Small intestine (tissue), 7 donors: ENCODE measurements around the gene ANG. TPM values are rescaled to one million over a fixed set of nuclear protein-coding genes. Genes with fewer than 3 reads are reported as not detected.

ENCODE experiments used
- DNase-seq, 2 donors: peaks; one replicate each; pipeline versions ENCODE4 v3.0.0 to v3.0.0-alpha.2; 2013
- FAIRE-seq: peaks from 2 replicates; lab custom pipeline; 2012; peaks lifted over from hg19 to GRCh38; lab: Jason Lieb, UNC
- H3K27ac ChIP-seq, 3 donors: one replicate each; pipeline ENCODE4 v1.5.1; 2013; ENCODE audit warnings: low read length in 2 of 3, mild to moderate bottlenecking in 2 of 3, control low read depth in 1 of 3, inconsistent platforms in 1 of 3, low read depth in 1 of 3, moderate library complexity in 1 of 3
- H3K27me3 ChIP-seq, 3 donors: one replicate each; pipeline ENCODE4 v1.6.1; 2013; ENCODE audit warnings: low read length in 3 of 3, inconsistent platforms in 1 of 3; ENCODE audit not compliant: control insufficient read depth in 3 of 3, insufficient read depth in 3 of 3
- H3K36me3 ChIP-seq, 3 donors: one replicate each; pipeline ENCODE4 v1.6.1; 2013; ENCODE audit warnings: low read length in 3 of 3, inconsistent platforms in 1 of 3, low read depth in 1 of 3, mild to moderate bottlenecking in 1 of 3, moderate library complexity in 1 of 3; ENCODE audit not compliant: control insufficient read depth in 3 of 3, insufficient read depth in 2 of 3
- H3K4me1 ChIP-seq, 3 donors: one replicate each; pipeline ENCODE4 v1.6.1; 2013; ENCODE audit warnings: low read length in 2 of 3, inconsistent platforms in 1 of 3, low read depth in 1 of 3, mild to moderate bottlenecking in 1 of 3, moderate library complexity in 1 of 3; ENCODE audit not compliant: control insufficient read depth in 3 of 3, insufficient read depth in 2 of 3
- H3K4me3 ChIP-seq, 3 donors: one replicate each; pipeline ENCODE4 v1.5.1; 2013; ENCODE audit warnings: low read length in 3 of 3, control low read depth in 1 of 3, inconsistent platforms in 1 of 3, low read depth in 1 of 3, mild to moderate bottlenecking in 1 of 3, moderate library complexity in 1 of 3
- H3K9me3 ChIP-seq, 2 donors: one replicate each; pipeline ENCODE4 v1.6.1; 2013; ENCODE audit warnings: low read depth in 1 of 2, low read length in 1 of 2; ENCODE audit not compliant: control insufficient read depth in 2 of 2, insufficient read depth in 1 of 2
- WGBS, 3 donors: extraction: QIAGEN DNeasy Blood & Tissue Kit; methylation state at CpG; one replicate each; pipeline ENCODE4 v1.1.7; 2013; 5-methylcytosine and 5-hydroxymethylcytosine counted together
- polyA plus RNA-seq, 4 donors: library from polyadenylated mRNA; stranded (reverse) in 3 of 4; unstranded in 1 of 4; fragments of 200-250 nt in 3 of 4; fragments of 120-200 nt in 1 of 4; gene quantifications; one replicate each; pipeline versions ENCODE4 v1.2.1 to v1.2.3, GENCODE V29; 2013
- donor health status: healthy with polysubstance abuse.
- donor health status: control.
- donor health status: control.
- donor health status: Bipolar disorder and iron deficiency.
- donor health status: healthy.

The ANG gene
- polyA plus RNA-seq, 4 donors: 13.4 to 63.1 (median 20.8) TPM

GRCh38 chr14:20655851-20656250 lies 32.7 kb upstream of the ANG start:
- Histone ChIP-seq H3K9me3 (no peaks in the 10 kb centered on the region), H3K36me3 (no peaks in the 10 kb centered on the region), H3K27me3 (peaks cover 0 to 19% (median 9%) of the 10 kb centered on the region in 3 donors), H3K4me1 (peaks cover 0 to 32% (median 9%) of the 10 kb centered on the region in 3 donors), H3K27ac (no peak overlapping the region), H3K4me3 (no peak overlapping the region)
- no peak for FAIRE-seq
- DNase-seq: no peak
- 85 to 91% (median 87%) methylated on average over 4 of the region's 4 CpGs for whole genome bisulfite sequencing, 3 donors

- peaks cover 0 to 19% (median 9%) of the 10 kb centered on the region in 3 donors for H3K27me3 ChIP-seq
- H3K9me3 ChIP-seq: no peaks in the 10 kb centered on the region
- H3K4me1 ChIP-seq: peaks cover 0 to 34% (median 9%) of the 10 kb centered on the region in 3 donors
- H3K4me3 ChIP-seq: no peak overlapping the region
- 75% methylated on average over 4 of the region's 4 CpGs for WGBS, 3 donors
- H3K27ac ChIP-seq: no peak overlapping the region
- no peak for DNase-seq
- no peak for FAIRE-seq
- H3K36me3 ChIP-seq: no peaks in the 10 kb centered on the region
These were observed 32.3 kb upstream of the ANG start for GRCh38 chr14:20656274-20656673.

- 28 to 73% (median 56%) methylated on average over 28 of the region's 28 CpGs for WGBS, 3 donors
- no peaks in the 10 kb centered on the region for H3K9me3 ChIP-seq
- no peaks in the 10 kb centered on the region for H3K36me3 ChIP-seq
- peak overlapping the region in 1 of 3 donors; percentile 10 for H3K27ac ChIP-seq
- peaks cover 0 to 44% (median 9%) of the 10 kb centered on the region in 3 donors for H3K4me1 ChIP-seq
- H3K27me3 ChIP-seq: peaks cover 0 to 14% (median 9%) of the 10 kb centered on the region in 3 donors
- H3K4me3 ChIP-seq: no peak overlapping the region
- FAIRE-seq (no peak), DNase-seq (peak in 1 of 2 donors; percentile 73)
These were observed 31.1 kb upstream of the ANG start for GRCh38 chr14:20657216-20658211.

- 25 to 49% (median 44%) methylated on average over 3 of the region's 3 CpGs for WGBS, 3 donors
- peaks cover 0 to 9% (median 8%) of the 10 kb centered on the region in 3 donors for H3K27me3 ChIP-seq
- H3K27ac ChIP-seq: peak overlapping the region in 1 of 3 donors; percentile 10
- peaks cover 0 to 44% (median 8%) of the 10 kb centered on the region in 3 donors for H3K4me1 ChIP-seq
- no peak for FAIRE-seq
- no peaks in the 10 kb centered on the region for H3K36me3 ChIP-seq
- H3K4me3 ChIP-seq: no peak overlapping the region
- H3K9me3 ChIP-seq: no peaks in the 10 kb centered on the region
- DNase-seq: no peak
These were observed 30.3 kb upstream of the ANG start for GRCh38 chr14:20658246-20658645.

GRCh38 chr14:20659336-20659735 lies 29.2 kb upstream of the ANG start:
- FAIRE-seq (no peak), DNase-seq (peak; percentile 57 to 63)
- Histone ChIP-seq H3K27me3 (peaks cover 0 to 5% (median 0%) of the 10 kb centered on the region in 3 donors), H3K36me3 (no peaks in the 10 kb centered on the region), H3K4me3 (no peak overlapping the region), H3K27ac (no peak overlapping the region), H3K4me1 (peaks cover 0 to 48% (median 0%) of the 10 kb centered on the region in 3 donors), H3K9me3 (no peaks in the 10 kb centered on the region)
- WGBS, 3 donors: 11 to 51% (median 31%) methylated on average over 6 of the region's 6 CpGs

GRCh38 chr14:20659813-20660395 lies 28.7 kb upstream of the ANG start:
- Histone ChIP-seq H3K4me1 (peaks cover 0 to 48% (median 0%) of the 10 kb centered on the region in 3 donors), H3K4me3 (no peak overlapping the region), H3K9me3 (no peaks in the 10 kb centered on the region), H3K36me3 (no peaks in the 10 kb centered on the region), H3K27me3 (peaks cover 0 to 5% (median 0%) of the 10 kb centered on the region in 3 donors), H3K27ac (no peak overlapping the region)
- WGBS, 3 donors: 59 to 76% (median 66%) methylated on average over 25 to 26 of the region's 26 CpGs
- no peak for FAIRE-seq
- no peak for DNase-seq

GRCh38 chr14:20661197-20661596 lies 27.4 kb upstream of the ANG start:
- Histone ChIP-seq H3K4me3 (no peak overlapping the region), H3K9me3 (no peaks in the 10 kb centered on the region), H3K27ac (no peak overlapping the region), H3K4me1 (peaks cover 0 to 48% (median 0%) of the 10 kb centered on the region in 3 donors), H3K36me3 (no peaks in the 10 kb centered on the region), H3K27me3 (no peaks in the 10 kb centered on the region)
- DNase-seq (no peak), FAIRE-seq (no peak)
- 23 to 51% (median 36%) methylated on average over 2 of the region's 2 CpGs for WGBS, 3 donors

GRCh38 chr14:20662968-20663732 lies 25.4 kb upstream of the ANG start:
- Histone ChIP-seq H3K9me3 (no peaks in the 10 kb centered on the region), H3K36me3 (no peaks in the 10 kb centered on the region), H3K4me3 (peak overlapping the region in 1 of 3 donors; percentile 25), H3K27ac (no peak overlapping the region), H3K27me3 (no peaks in the 10 kb centered on the region), H3K4me1 (peaks cover 0 to 36% (median 0%) of the 10 kb centered on the region in 3 donors)
- 16 to 56% (median 42%) methylated on average over 31 of the region's 31 CpGs for WGBS, 3 donors
- FAIRE-seq (no peak), DNase-seq (peak; percentile 64 to 75)
